Kidney (tissue), 14 donors: ENCODE data around the gene ESYT3. TPM values are rescaled to one million over a fixed set of nuclear protein-coding genes. Genes with fewer than 3 reads are reported as not detected.

Experiments
- DNase-seq, 5 donors: peaks; one replicate each; pipeline ENCODE4 v3.0.0-alpha.2; 2013 to 2020
- FAIRE-seq: peaks from 2 replicates; lab custom pipeline; 2012; peaks lifted over from hg19 to GRCh38; lab: Jason Lieb, UNC
- H3K27ac ChIP-seq, 2 donors: one replicate each; pipeline ENCODE4 v1.7.0; 2013; ENCODE audit warnings: low read depth in 2 of 2, low read length in 2 of 2, inconsistent platforms in 1 of 2
- H3K27me3 ChIP-seq: one replicate; pipeline ENCODE4 v1.7.1; 2013; ENCODE audit warnings: low read length, inconsistent platforms; ENCODE audit not compliant: control insufficient read depth, insufficient read depth
- H3K36me3 ChIP-seq, 3 donors: one replicate each; pipeline versions ENCODE4 v1.7.0 to v1.7.1; 2013; ENCODE audit warnings: low read length in 3 of 3, control low read depth in 1 of 3, inconsistent platforms in 1 of 3; ENCODE audit not compliant: insufficient read depth in 3 of 3, control insufficient read depth in 2 of 3
- H3K4me1 ChIP-seq, 3 donors: one replicate each; pipeline versions ENCODE4 v1.7.0 to v1.7.1; 2013; ENCODE audit warnings: low read length in 3 of 3, inconsistent platforms in 1 of 3, low read depth in 1 of 3; ENCODE audit not compliant: control insufficient read depth in 2 of 3, insufficient read depth in 2 of 3
- H3K4me3 ChIP-seq, 3 donors: one replicate each; pipeline versions ENCODE4 v1.7.0 to v1.8.1; 2013; ENCODE audit warnings: low read length in 3 of 3, control low read depth in 1 of 3, inconsistent platforms in 1 of 3
- H3K9ac ChIP-seq, 3 donors: one replicate each; pipeline versions ENCODE4 v1.7.0 to v1.7.1; 2013; ENCODE audit warnings: low read length in 3 of 3, control low read depth in 1 of 3, inconsistent platforms in 1 of 3
- H3K9me3 ChIP-seq, 3 donors: one replicate each; pipeline versions ENCODE4 v1.7.0 to v1.7.1; 2013; ENCODE audit warnings: low read length in 3 of 3, control low read depth in 1 of 3, inconsistent platforms in 1 of 3; ENCODE audit not compliant: control insufficient read depth in 2 of 3, insufficient read depth in 1 of 3
- CTCF ChIP-seq: IDR thresholded peaks from 3 replicates; pipeline ENCODE4 v1.5.1; 2012; ENCODE audit warnings: mild to moderate bottlenecking, moderate library complexity, borderline replicate concordance; ENCODE audit not compliant: insufficient read depth; ENCODE audit errors: extremely low read depth
- intact Hi-C: fragments of 100-400 bp; cut with DNase I; formaldehyde crosslinking; loops from one replicate; pipeline ENCODE4 v1.11.1; 2022
- polyA plus RNA-seq: library from polyadenylated mRNA; stranded (reverse); fragments of 350-450 nt; fragmentation: Illumina TruSeq; extraction: RNeasy Lipid Tissue Mini Kit (QIAGEN cat#74804); gene quantifications from one replicate; pipeline ENCODE4 v1.2.3, GENCODE V29; 2014; ENCODE audit warnings: low read depth, low replicate concordance; ENCODE audit not compliant: insufficient read depth
- total RNA-seq: library from RNA; stranded (reverse); fragmentation: NEBNext Ultra II Directional; extraction: Animal tissue kit (Norgen Biotek cat#: 25700); gene quantifications from one replicate; pipeline ENCODE4 v1.2.1, GENCODE V29; 2021
- donor health status: control.
- donor health status: control.
- donor health status: control.
- donor health status: control.
- donor health status: control.
- donor health status: DM: yes; HTN: yes; CAD: no.
- donor health status: Normal renal cell carcinoma (clear cell type).

Gene ESYT3
- total and polyA plus RNA-seq, 2 donors from 2014 or later, result 1.5 to 5.3 TPM

- no peak for DNase-seq
- Histone ChIP-seq H3K4me1 (no peaks in the 10 kb centered on the region), H3K27me3 (no peaks in the 10 kb centered on the region), H3K9ac (no peak overlapping the region), H3K27ac (no peak overlapping the region), H3K4me3 (no peak overlapping the region), H3K36me3 (no peaks in the 10 kb centered on the region), H3K9me3 (no peaks in the 10 kb centered on the region)
- FAIRE-seq, result no peak
- intact Hi-C loops, result no loop called here
- TF ChIP-seq CTCF, result no peak
Observed at GRCh38 chr3:138471481-138471880, 37.1 kb downstream of the ESYT3 start.

- no peak overlapping the region for H3K4me3 ChIP-seq
- no peak overlapping the region for H3K27ac ChIP-seq
- no peaks in the 10 kb centered on the region for H3K27me3 ChIP-seq
- no peaks in the 10 kb centered on the region for H3K4me1 ChIP-seq
- no peaks in the 10 kb centered on the region for H3K36me3 ChIP-seq
- intact Hi-C loops, result no loop called here
- no peak for TF ChIP-seq CTCF
- no peak for FAIRE-seq
- DNase-seq, result no peak
- H3K9me3 ChIP-seq, result no peaks in the 10 kb centered on the region
- H3K9ac ChIP-seq, result no peak overlapping the region
Observed at GRCh38 chr3:138472141-138472825, 37.9 kb downstream of the ESYT3 start.

GRCh38 chr3:138473391-138473790, 39.0 kb downstream of the ESYT3 start:
- intact Hi-C loops, result no loop called here
- Histone ChIP-seq H3K27ac (no peak overlapping the region), H3K9ac (no peak overlapping the region), H3K4me1 (no peaks in the 10 kb centered on the region), H3K4me3 (no peak overlapping the region), H3K36me3 (no peaks in the 10 kb centered on the region), H3K9me3 (no peaks in the 10 kb centered on the region), H3K27me3 (no peaks in the 10 kb centered on the region)
- DNase-seq, result no peak
- no peak for TF ChIP-seq CTCF
- no peak for FAIRE-seq

- H3K4me1 ChIP-seq, result no peaks in the 10 kb centered on the region
- no peak overlapping the region for H3K27ac ChIP-seq
- TF ChIP-seq CTCF, result no peak
- no peaks in the 10 kb centered on the region for H3K27me3 ChIP-seq
- no peaks in the 10 kb centered on the region for H3K9me3 ChIP-seq
- no peaks in the 10 kb centered on the region for H3K36me3 ChIP-seq
- H3K4me3 ChIP-seq, result no peak overlapping the region
- intact Hi-C loops, result no loop called here
- H3K9ac ChIP-seq, result no peak overlapping the region
- DNase-seq (no peak), FAIRE-seq (no peak)
Observed at GRCh38 chr3:138474163-138474562, 39.7 kb downstream of the ESYT3 start.
